ENCODE measurements around the gene BLACAT1. TPM values are rescaled to one million over a fixed set of nuclear protein-coding genes. Genes with fewer than 3 reads are reported as not detected.

Gene BLACAT1
- total and polyA plus RNA-seq, 4 donors = 0.35 to 0.74 (median 0.58) TPM

DNA sequence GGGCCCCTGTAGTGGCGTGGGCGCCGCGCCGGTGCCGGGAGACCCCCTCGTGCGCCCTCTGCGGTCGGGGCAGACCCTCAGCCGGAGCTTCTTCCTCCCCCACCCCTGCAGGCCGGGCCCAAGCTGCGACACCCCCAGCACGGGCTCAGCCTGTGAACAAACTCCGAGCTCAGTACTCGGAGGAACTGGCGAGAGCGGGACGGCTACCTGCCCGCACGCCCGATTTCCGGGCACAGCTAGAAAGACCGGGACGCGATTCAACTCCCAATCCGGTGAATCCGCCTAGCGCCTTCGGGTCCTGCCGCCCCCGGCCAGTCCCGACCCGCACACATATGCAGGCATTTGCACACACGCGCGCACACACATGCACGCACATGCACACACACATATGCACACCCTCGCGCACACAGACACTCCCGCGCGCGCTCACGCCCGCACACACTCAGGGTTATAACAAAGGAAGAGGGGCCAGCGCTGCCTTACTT is 580 bp upstream of the BLACAT1 start:
- DNase-seq = no peak
- H3K4me3 ChIP-seq = no peak overlapping the region
- H3K27me3 ChIP-seq (ENCODE audit: control insufficient read depth in 3 of 3, insufficient read depth in 3 of 3, low read length in 2 of 3) = peaks cover 0 to 65% (median 48%) of the 10 kb centered on the region in 3 donors
- ATAC-seq (ENCODE audit: insufficient read depth, low FRiP score) = no peak
- H3K36me3 ChIP-seq (ENCODE audit: control insufficient read depth in 4 of 4, insufficient read depth in 4 of 4, low read length in 4 of 4) = no peaks in the 10 kb centered on the region
- H3K9ac ChIP-seq (ENCODE audit: insufficient read depth in 1 of 2, low read length in 2 of 2) = no peak overlapping the region
- TF ChIP-seq CTCF (IDR thresholded peaks at IDR 0.05; ENCODE audit: control extremely low read depth, extremely low read depth) = no peak
- 1 to 2% methylated on average over 33 to 47 of the region's 47 CpGs for WGBS, 2 donors
- no peak overlapping the region for H3K27ac ChIP-seq (ENCODE audit: low read depth in 1 of 2, low read length in 1 of 2)
- H3K9me3 ChIP-seq (ENCODE audit: control insufficient read depth in 4 of 4, insufficient read depth in 3 of 4, low read length in 3 of 4) = peaks cover 0 to 2% (median 0%) of the 10 kb centered on the region in 4 donors
- H3K4me1 ChIP-seq (ENCODE audit: control insufficient read depth in 5 of 5, insufficient read depth in 5 of 5, low read length in 5 of 5) = peaks cover 0 to 11% (median 0%) of the 10 kb centered on the region in 5 donors

DNA sequence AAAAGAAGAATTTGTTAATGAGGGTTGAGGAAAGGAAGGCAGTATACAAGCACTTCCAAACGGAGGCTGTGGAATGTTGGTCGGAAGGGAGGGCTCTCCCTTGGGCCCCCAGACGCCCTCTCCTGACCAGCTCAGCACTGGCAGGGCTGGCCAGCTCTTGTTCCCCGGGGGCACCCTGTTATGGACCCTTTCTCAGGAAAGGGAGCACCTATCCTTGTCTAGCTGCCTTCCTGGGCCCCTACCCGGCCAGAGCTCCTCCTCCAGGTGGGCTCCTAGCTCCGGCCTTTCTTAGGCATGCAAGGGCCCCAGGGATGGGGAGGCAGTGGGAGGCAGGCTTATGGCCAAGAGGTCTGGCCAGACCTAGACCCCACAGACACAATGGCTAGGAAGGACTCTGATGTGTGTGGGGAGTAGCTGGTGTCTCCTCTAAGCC is 926 bp downstream of the BLACAT1 start:
- Histone ChIP-seq H3K4me3 (no peak overlapping the region), H3K9me3 (ENCODE audit: control insufficient read depth in 4 of 4, insufficient read depth in 3 of 4, low read length in 3 of 4) (peaks cover 0 to 2% (median 0%) of the 10 kb centered on the region in 4 donors), H3K36me3 (ENCODE audit: control insufficient read depth in 4 of 4, insufficient read depth in 4 of 4, low read length in 4 of 4) (no peaks in the 10 kb centered on the region), H3K27ac (ENCODE audit: low read depth in 1 of 2, low read length in 1 of 2) (no peak overlapping the region), H3K4me1 (ENCODE audit: control insufficient read depth in 5 of 5, insufficient read depth in 5 of 5, low read length in 5 of 5) (peaks cover 0 to 14% (median 7%) of the 10 kb centered on the region in 5 donors), H3K27me3 (ENCODE audit: control insufficient read depth in 3 of 3, insufficient read depth in 3 of 3, low read length in 2 of 3) (peaks cover 0 to 60% (median 48%) of the 10 kb centered on the region in 3 donors), H3K9ac (ENCODE audit: insufficient read depth in 1 of 2, low read length in 2 of 2) (no peak overlapping the region)
- DNase-seq = no peak
- no peak for ATAC-seq (ENCODE audit: insufficient read depth, low FRiP score)
- no peak for TF ChIP-seq CTCF (IDR thresholded peaks at IDR 0.05; ENCODE audit: control extremely low read depth, extremely low read depth)
- WGBS, 2 donors = 21 to 24% methylated on average over 6 of the region's 6 CpGs

DNA sequence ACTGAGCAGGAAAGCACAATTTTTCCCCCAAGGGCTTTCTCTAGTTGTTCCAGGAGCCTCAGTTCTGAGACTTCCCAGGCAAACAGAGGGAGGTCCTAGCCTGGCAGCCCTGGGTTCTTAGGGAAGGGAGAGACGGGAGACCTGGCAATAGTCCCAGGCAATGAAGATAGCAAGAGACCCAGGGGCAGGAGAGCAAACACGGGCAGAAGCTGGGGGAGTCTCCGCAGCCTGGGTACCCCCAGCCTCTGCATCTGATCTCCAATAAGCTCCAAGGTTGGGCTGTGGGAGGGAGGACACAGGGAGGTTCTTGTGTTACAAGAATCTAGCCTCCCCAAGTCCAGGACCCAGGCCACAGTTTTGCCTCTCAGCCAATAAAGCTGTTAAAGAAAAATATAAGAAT is 2.4 kb downstream of the BLACAT1 start:
- ATAC-seq (ENCODE audit: insufficient read depth, low FRiP score) = no peak
- no peak for DNase-seq
- Histone ChIP-seq H3K9ac (ENCODE audit: insufficient read depth in 1 of 2, low read length in 2 of 2) (no peak overlapping the region), H3K27ac (ENCODE audit: low read depth in 1 of 2, low read length in 1 of 2) (no peak overlapping the region), H3K27me3 (ENCODE audit: control insufficient read depth in 3 of 3, insufficient read depth in 3 of 3, low read length in 2 of 3) (peaks cover 0 to 56% (median 44%) of the 10 kb centered on the region in 3 donors), H3K36me3 (ENCODE audit: control insufficient read depth in 4 of 4, insufficient read depth in 4 of 4, low read length in 4 of 4) (no peaks in the 10 kb centered on the region), H3K4me1 (ENCODE audit: control insufficient read depth in 5 of 5, insufficient read depth in 5 of 5, low read length in 5 of 5) (peaks cover 0 to 14% (median 7%) of the 10 kb centered on the region in 5 donors), H3K4me3 (no peak overlapping the region), H3K9me3 (ENCODE audit: control insufficient read depth in 4 of 4, insufficient read depth in 3 of 4, low read length in 3 of 4) (peaks cover 0 to 2% (median 0%) of the 10 kb centered on the region in 4 donors)
- 52 to 76% methylated on average over 3 of the region's 3 CpGs for WGBS, 2 donors
- no peak for TF ChIP-seq CTCF (IDR thresholded peaks at IDR 0.05; ENCODE audit: control extremely low read depth, extremely low read depth)

GRCh38 chr1:205452933-205453332 is 2.9 kb downstream of the BLACAT1 start:
- peaks cover 0 to 50% (median 39%) of the 10 kb centered on the region in 3 donors for H3K27me3 ChIP-seq (ENCODE audit: control insufficient read depth in 3 of 3, insufficient read depth in 3 of 3, low read length in 2 of 3)
- WGBS, 2 donors = 84 to 88% methylated on average over 5 of the region's 5 CpGs
- ATAC-seq (ENCODE audit: insufficient read depth, low FRiP score) = no peak
- H3K36me3 ChIP-seq (ENCODE audit: control insufficient read depth in 4 of 4, insufficient read depth in 4 of 4, low read length in 4 of 4) = no peaks in the 10 kb centered on the region
- no peak for DNase-seq
- peaks cover 0 to 2% (median 0%) of the 10 kb centered on the region in 4 donors for H3K9me3 ChIP-seq (ENCODE audit: control insufficient read depth in 4 of 4, insufficient read depth in 3 of 4, low read length in 3 of 4)
- H3K4me3 ChIP-seq = no peak overlapping the region
- TF ChIP-seq CTCF (IDR thresholded peaks at IDR 0.05; ENCODE audit: control extremely low read depth, extremely low read depth) = no peak
- H3K9ac ChIP-seq (ENCODE audit: insufficient read depth in 1 of 2, low read length in 2 of 2) = no peak overlapping the region
- H3K4me1 ChIP-seq (ENCODE audit: control insufficient read depth in 5 of 5, insufficient read depth in 5 of 5, low read length in 5 of 5) = peaks cover 0 to 15% (median 7%) of the 10 kb centered on the region in 5 donors
- H3K27ac ChIP-seq (ENCODE audit: low read depth in 1 of 2, low read length in 1 of 2) = no peak overlapping the region

Measured in lung (tissue), 12 donors.